C4-2B (cell line): ENCODE measurements around the gene CC2D2A.

Experiments used
- H3K27ac ChIP-seq: fragments of 450-650 bp; 2 replicates; pipeline ENCODE4 v1.5.1; 2017
- ZFX ChIP-seq: fragments of 450-650 bp; IDR thresholded peaks from 2 replicates; pipeline ENCODE4 v1.6.1; 2017
- TF ChIP-seq, protein P1 (sequence below): fragments of 450-650 bp; conservative IDR thresholded peaks from 2 replicates; pipeline ENCODE4 v1.5.1; 2017; ENCODE audit warnings: mild to moderate bottlenecking

The CC2D2A gene

DNA sequence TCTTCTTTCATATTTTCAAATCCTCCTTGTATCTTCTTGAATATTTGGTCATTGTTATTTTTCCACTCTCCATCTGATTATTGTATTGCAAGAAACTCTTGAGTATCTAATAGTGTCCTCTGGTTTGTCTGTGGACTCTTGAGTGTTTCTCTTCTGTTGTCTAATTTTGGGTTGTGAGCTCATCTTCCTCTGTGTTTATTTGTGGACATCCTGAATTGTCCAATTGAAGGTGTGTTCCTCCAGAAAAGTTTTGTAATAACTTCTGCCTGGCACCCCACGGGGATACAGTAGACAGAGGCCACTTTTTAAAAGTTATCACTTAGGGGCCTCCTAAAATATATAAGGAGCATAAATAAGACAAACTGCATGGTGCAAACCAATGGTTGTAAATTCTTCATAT, 3.1 kb upstream of the CC2D2A start:
- TF ChIP-seq ZFX, result no peak
- TF ChIP-seq, protein P1, sequence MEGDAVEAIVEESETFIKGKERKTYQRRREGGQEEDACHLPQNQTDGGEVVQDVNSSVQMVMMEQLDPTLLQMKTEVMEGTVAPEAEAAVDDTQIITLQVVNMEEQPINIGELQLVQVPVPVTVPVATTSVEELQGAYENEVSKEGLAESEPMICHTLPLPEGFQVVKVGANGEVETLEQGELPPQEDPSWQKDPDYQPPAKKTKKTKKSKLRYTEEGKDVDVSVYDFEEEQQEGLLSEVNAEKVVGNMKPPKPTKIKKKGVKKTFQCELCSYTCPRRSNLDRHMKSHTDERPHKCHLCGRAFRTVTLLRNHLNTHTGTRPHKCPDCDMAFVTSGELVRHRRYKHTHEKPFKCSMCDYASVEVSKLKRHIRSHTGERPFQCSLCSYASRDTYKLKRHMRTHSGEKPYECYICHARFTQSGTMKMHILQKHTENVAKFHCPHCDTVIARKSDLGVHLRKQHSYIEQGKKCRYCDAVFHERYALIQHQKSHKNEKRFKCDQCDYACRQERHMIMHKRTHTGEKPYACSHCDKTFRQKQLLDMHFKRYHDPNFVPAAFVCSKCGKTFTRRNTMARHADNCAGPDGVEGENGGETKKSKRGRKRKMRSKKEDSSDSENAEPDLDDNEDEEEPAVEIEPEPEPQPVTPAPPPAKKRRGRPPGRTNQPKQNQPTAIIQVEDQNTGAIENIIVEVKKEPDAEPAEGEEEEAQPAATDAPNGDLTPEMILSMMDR, result no peak
- H3K27ac ChIP-seq, result no peak overlapping the region

DNA sequence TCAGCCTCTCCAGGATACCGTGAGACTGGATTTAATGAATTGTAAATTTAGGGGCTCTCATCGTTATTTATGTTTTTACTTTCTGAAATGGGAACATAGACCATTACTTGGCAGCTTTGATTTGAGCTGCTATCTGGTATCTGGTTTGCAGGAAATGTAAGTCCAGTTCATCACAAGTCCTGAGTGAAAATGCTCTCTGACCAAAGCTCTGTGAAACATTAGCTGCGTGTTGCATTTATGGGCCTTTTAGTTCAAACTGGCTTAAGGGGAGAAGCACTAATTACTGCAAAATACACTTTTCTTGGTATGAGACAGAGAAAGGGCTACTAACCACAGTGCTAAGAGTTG, 420 bp downstream of the CC2D2A start:
- no peak overlapping the region for H3K27ac ChIP-seq
- TF ChIP-seq, protein P1, result no peak
- TF ChIP-seq ZFX, result no peak

DNA sequence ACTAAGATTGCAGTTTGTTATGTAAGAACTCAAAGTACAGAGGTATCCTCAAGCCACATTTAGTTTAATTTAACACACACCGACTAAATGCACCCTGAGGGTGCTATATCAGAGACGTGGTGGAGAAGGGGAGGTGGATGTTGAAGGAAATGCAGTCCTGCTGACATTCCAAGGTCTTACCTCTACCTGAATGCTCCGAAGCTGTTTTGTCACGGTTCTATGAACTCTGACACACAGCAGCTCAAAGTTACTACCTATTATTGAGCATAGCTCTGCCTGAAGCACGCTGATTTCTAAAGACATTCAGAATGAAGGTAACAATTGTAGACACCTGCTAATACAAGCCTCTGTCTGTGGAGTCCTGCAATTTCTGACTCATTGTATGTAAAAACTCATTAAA, 6.7 kb downstream of the CC2D2A start:
- no peak overlapping the region for H3K27ac ChIP-seq
- no peak for TF ChIP-seq ZFX
- TF ChIP-seq, protein P1, result no peak

DNA sequence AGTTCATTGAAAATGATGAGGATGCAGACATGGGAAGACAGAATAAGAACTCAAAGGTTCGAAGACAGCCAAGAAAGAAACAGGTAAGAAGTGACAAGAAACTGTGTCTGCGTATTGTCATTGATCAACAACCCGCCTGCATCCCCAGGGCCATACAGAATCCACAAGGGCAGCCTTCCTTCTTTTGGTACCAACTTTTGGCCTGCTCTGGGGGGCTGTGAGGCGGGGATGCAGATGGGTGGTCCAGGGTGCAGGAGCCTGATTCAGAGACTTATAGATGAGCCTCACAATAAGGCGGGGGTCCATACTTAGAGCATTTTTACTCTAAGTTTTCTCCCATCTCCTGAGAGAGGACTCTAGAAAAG, 9.0 kb downstream of the CC2D2A start:
- no peak overlapping the region for H3K27ac ChIP-seq
- TF ChIP-seq, protein P1, result no peak
- no peak for TF ChIP-seq ZFX

DNA sequence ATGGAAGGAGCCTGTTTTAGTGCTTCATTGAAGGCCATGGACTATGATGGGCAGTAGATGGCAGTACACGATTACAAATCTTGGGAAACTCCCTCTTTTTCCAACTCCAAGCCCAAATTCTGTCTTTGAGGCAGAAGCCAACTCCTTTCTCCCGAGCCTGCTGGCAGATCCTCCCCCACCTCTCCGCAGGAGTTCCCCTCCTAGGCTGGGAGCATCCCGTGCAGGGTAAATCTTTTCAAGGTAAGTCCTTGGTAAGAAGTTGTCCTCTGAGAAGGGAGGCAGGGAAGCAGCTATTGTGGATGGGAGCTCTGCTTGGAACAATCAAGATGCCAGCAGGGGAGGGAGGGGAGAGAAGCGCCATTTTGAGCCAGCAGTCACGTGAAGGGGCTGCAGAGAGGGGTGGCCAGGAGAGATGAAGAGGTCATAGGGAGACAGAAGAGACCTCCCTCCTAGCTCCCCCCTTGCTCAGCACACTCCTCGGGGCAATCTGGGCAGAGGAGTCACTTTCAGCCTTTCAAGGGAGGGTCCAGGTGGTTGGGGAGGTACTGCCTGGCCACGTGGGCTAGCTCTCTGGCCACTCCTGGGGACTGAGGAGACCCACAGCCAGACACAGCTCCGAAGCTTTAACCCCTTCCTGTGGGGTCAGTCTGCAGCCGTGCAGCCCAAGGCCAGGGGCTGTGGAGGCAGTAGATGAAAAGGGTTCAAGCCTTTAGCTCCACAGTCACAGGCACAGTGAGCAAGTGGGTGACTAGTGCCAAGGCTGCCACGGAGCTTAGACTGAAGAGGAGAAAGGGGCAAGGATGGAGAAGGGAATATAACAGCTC, 9.6 kb downstream of the CC2D2A start:
- TF ChIP-seq, protein P1, result peak; percentile 67
- no peak for TF ChIP-seq ZFX
- peak overlapping the region; percentile 63 for H3K27ac ChIP-seq

DNA sequence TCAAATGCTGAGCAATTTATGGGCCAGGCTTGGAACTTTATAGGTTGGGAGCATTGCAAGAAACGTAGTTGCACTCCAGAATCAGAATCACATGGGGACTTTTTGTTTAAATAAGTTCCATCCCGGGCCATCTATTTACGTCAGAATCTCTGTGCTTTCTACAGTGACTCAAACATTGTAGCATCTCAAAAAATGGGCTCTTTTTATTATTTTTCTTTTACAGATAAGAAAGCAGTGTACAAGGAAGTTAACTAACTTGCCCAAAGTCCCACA, 10.2 kb downstream of the CC2D2A start:
- TF ChIP-seq, protein P1, result no peak
- TF ChIP-seq ZFX, result no peak
- H3K27ac ChIP-seq, result peak overlapping the region; percentile 63

DNA sequence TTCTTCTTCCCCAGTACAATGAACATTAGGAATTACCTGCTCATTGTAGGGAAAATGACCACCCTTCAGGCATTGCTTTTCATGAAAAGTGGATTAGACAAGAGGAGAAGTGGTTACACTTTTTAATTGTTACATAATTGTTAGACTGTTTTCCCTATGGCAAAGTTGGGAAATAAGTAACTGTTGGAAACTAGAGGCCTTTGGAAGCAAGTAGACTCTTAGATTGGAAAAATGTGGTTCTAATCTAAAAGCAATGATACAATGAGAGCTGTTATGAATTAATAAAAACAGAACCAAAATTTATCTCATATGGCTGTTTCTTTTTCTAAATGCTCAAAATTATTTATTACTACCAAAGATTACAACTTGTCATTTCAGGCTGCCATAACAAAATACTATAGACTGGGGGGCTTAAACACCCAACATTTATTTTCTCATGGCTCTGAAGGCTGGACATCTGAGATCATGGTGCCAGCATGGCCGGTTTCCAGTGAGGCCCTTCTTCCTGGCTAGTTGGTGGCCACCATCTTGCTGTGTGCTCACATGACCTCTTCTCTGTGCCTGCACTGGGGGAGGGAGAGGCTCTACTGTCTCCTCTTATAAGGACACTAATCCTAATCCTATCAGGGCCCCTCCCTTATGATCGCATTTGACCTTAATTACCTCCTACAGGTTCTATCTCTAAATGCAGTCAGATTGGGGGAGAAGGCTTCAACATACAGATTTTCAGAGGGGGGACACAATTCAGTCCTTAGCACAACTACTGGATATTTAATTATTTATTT, 12.5 kb downstream of the CC2D2A start:
- no peak overlapping the region for H3K27ac ChIP-seq
- TF ChIP-seq, protein P1, result no peak
- no peak for TF ChIP-seq ZFX
